GM21515 (cell line): Measurements from ENCODE around the gene PLA2G12B.
"Not testable (repeated sequence)": the region's sequence is repeated elsewhere in the genome, so short reads cannot be mapped to it uniquely, and the experiment has no call there.

Source experiments
- ATAC-seq: cut with Tn5 transposase; IDR thresholded peaks from one replicate; pipeline ENCODE4 v1.9.1; 2021; ENCODE audit not compliant: unreplicated experiment

The PLA2G12B gene

DNA sequence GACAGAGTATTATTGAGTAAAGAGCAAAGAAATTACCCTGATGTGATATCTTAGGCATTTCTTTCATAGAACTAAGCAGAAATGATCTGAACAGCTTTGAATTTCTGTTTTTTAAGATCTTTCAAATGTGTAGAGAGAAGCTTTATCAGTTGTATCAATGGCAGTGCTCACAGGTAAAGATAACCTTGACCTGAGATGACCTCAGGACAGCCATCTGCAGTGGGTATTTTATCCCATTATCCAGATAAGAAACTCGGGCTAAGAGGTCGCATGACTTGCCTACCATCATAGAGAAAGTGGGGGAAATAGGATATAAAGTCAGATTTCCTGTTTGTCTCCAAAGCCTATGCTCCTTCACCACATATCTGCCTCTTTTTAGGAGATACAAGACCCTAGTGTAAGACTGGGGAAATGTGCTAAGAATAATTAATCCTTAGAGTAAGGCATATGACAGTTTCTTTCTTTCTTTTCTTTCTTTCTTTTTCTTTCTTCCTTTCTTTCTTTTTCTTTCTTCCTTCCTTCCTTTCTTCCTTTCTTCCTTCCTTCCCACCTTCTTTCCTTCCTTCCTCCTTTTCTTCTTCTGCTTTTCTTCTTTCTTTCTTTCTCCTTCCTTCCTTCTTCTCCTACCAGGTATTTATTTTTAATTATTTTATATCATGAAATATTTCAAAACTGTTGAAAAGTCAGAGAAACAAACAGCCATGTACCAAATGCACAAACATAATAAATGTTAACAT lies 10.9 kb downstream of the PLA2G12B start:
- ATAC-seq: no peak

DNA sequence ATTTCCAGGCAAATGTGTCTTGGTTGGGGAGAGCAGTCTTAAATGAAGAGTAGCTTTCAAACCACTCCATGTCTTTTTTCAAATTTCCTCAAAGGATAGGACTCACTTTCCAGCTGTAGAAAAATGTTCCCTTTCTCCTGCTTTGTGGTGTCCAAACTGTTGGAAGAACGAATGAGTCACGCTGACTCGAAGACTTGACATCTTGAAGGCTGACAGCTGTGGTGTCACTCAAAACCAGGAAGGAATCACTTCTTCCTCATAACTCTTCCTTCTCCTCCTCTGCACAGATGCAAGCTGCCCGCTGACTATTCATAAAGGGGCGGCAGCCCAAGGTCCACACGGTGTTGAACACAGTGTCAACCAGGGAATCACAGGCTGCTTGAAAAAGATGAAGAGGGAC lies 19.2 kb downstream of the PLA2G12B start:
- no peak for ATAC-seq

DNA sequence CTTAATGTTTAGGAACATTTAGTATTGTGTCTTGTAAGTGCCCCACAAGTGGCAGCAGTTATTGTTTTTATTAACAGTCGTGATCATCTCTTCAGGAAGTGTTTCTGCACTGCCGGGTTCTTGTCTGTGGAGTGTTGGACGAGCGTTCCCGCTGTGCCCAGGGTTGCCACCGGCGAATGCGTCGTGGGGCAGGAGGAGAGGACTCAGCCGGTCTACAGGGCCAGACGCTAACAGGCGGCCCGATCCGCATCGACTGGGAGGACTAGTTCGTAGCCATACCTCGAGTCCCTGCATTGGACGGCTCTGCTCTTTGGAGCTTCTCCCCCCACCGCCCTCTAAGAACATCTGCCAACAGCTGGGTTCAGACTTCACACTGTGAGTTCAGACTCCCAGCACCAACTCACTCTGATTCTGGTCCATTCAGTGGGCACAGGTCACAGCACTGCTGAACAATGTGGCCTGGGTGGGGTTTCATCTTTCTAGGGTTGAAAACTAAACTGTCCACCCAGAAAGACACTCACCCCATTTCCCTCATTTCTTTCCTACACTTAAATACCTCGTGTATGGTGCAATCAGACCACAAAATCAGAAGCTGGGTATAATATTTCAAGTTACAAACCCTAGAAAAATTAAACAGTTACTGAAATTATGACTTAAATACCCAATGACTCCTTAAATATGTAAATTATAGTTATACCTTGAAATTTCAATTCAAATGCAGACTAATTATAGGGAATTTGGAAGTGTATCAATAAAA lies 22.2 kb downstream of the PLA2G12B start:
- no peak for ATAC-seq

DNA sequence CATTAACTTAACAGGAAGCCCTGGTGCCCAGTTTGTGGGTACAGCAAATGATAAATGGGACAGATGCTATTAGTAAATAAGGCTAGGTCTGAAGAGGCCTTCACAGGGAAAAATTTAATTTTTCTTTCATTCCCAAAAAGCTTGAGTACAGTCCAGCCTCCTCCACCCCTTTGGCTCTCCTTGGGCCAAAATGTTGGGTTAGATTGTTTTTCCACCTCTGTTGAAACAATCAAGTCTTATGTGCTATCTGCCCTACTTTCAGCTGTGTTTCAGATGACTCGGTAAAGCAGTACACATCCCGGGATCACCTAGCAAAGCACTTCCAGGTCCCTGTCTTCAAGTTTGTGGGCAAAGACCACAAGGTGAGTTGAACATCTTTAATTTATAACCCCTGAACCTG lies 24.3 kb downstream of the PLA2G12B start:
- no peak for ATAC-seq

DNA sequence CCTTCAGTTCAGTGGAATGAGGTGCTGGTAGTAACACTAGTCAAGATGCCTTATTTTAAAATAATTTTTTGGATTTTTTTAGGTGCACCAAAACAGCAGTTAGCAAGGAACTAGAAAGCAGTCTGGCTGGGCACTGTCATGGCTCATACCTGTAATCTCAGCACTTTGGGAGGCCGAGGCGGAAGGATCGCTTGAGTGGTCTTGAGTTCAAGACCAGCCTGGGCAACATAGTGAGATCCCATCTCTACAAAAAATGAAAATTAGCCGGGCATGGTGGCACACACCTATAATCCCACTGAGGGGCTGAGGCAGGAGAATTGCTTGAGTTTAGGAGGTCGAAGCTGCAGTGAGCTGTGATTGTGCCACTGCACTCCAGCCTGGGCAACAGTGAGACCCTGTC lies 25.8 kb downstream of the PLA2G12B start:
- ATAC-seq: no peak

DNA sequence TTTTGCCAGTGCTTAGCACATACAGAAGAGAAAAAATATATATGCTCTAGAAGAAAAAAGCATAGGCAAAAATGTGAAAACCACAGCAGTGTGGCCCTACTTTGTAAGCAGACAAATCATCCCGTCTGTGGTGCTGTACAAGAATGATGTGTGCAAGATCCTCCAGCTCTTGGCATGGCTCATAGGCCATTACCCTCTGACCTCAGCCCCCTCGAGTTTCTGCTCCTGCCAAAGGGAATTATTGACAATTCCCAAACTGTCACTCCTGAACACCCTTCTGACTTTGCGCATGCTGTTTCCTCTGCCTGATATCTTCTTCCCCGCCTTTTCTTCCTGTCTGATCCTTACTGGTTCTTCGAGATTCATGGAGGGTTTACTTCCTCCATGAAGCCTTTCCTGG lies 27.1 kb downstream of the PLA2G12B start:
- no peak for ATAC-seq

DNA sequence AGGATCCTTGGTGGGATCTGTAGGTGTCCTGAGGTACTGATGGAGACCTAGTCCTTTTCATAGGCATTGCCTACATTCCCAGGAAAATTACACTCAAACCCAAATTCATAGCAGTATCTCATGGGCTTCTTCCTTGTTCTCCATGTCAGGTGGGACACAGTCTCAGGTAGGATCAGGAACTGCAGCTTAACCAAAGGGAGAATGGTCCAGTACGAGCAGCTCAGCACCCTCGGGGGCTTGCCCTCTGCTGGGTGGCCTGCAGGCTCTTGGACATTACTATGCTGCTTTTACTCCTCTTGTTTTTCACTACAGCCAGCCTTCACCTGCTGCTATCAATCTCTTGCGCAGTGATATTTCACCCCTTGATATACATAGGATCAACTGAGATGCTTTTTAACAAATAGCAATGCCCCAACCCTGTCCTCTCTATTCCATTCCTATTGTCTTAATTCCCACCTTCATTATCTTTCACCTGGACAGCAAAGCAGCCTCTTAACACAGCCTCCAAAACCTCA lies 28.6 kb downstream of the PLA2G12B start:
- no peak for ATAC-seq

DNA sequence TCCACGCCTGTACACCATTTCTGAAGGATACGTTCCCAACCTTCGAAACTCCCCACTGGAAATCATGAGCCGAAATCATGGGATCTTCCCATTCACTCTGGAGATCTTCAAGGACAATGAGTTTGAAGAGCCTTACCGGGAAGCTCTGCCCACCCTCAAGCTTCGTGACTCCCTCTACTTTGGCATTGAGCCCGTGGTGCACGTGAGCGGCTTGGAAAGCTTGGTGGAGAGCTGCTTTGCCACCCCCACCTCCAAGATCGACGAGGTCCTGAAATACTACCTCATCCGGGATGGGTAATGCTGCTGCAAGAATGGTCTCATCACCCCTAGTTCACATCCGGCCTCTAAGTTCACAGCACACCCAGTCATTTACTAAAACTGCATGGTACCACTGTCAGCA lies 30.3 kb downstream of the PLA2G12B start:
- ATAC-seq: no peak

DNA sequence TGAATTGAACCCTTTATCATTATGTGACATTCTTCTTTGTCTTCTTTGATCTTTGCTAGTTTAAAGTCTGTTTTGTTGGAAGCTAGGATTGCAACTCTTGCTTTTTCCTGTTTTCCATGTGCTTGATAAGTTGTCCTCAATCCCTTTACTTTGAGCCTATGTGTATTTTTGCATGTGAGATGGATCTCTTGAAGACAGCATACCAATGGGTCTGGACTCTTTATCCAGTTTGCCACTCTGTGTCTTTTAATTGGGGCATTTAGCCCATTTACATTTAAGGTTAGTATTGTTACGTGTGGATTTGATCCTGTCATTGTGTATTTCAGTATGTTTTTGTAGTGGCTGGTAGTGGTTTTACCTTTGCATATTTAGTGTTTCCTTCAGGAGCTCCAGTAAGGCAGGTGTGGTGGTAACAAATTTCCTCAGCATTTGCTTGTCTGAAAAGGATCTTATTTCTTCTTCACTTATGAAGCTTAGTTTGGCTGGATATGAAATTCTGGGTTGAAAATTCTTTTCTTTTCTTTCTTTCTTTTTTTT lies 33.4 kb downstream of the PLA2G12B start:
- ATAC-seq: not testable (repeated sequence)

DNA sequence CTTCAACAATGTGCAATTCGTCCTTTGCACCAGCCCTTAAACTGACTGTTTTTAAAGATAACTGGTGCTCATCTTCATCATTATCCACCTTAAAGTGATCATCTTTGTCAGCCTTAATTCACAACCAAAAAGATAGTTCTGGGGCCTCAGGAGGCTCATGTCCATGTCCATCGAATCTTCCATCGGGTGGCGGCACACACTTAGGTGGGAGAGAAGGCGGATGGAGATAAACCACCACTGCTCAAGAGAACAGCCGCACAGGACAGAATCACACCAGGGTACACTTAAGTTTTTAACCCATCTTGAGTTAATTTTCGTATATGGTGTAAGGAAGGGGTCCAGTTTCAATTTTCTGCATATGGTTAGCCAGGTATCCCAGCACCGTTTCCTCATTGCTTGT lies 36.3 kb downstream of the PLA2G12B start:
- no peak for ATAC-seq

DNA sequence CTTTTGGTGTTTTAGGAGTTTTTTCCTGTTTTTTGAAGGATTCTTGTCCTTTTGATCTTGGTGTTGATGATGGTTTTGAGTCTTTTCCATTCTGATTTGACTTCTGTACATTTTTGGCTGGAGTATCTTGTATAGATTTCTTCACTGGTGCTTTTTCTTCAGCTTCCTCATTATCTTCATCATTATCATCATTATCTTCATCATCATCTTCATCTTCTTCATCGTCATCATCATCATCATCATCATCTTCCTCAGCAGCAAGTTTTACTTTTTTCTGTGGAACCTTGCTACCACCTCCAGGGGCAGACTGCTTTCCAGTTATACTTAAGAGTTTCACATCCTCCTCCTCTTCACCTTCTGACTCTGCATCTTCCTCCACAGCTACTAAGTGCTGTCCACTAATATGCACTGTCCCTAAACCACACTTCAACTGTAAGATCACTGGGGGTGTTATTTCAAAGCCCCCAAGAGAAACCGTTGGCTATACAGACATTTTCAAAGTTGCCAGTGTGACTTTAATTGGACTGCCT lies 36.7 kb downstream of the PLA2G12B start:
- ATAC-seq: not testable (repeated sequence)

DNA sequence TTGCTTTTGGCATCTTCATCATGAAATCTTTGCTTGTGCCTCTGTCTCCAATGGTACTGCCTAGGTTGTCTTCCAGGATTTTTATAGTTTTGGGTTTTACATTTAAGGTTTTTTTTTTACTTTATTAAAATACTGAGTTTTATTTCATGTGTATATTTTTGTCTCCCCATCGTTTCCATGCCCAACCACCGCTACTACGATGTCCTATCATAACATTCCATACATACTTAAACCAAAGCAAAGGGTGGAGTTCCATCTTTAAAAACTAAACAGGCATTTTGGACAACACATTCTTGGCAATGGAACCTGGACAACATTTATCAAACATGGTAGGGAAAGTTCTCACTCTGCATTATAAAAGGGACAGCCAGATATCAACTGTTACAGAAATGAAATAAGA lies 37.4 kb downstream of the PLA2G12B start:
- ATAC-seq: not testable (repeated sequence)

DNA sequence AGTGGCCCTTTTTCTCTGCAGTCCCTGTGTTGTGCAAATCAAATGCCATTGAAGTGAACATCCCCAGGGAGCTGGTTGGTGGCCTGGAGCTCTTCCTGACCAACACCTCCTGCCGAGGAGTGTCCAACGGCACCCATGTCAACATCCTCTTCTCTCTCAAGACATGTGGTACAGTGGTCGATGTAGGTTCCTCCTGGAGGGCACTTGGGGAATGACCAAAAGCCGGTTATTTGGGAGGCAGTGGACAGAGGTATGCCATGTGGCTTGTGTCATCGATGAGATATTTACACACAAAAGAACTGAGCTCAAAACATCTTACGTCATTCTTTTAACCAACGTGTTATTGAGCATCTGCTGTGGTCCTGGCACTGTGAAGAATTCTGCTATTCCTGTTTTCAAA lies 41.3 kb downstream of the PLA2G12B start:
- ATAC-seq: no peak

DNA sequence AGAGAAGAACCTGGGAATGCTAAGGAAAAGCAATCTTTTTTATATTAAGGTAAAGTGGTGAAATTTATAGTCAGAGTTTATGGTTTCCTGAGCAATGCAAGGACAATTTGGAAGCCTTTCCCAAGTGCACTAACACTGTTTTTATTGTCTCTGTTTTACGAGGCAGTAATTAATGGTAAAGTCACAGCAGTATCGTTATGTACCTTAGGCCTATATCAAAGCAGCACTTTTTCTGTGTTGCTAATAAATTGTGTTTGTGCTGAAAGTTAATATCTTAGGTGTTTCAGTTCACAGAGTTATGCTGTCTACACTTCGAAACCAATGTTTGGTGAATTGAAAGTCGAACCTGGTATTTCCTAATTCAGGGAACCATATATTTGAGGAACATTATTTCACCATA lies 41.9 kb downstream of the PLA2G12B start:
- no peak for ATAC-seq

DNA sequence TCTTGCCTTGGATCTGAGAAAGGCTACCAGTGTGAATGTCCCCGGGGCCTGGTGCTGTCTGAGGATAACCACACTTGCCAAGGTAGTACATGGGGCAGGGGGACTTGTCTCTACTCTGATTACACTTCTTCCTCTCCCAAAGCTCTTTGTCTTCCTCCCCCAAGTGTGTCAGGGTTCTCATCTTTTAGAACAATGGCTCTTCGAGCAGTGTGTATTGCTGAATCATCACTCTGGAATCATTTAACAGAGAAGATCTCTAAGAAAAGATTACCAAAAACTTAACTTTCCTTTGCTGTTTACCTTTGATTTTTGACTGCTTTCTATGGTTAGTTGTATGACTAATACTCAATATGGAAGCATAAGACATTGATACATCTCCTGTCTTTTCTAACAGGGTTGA lies 42.8 kb downstream of the PLA2G12B start:
- ATAC-seq: no peak

DNA sequence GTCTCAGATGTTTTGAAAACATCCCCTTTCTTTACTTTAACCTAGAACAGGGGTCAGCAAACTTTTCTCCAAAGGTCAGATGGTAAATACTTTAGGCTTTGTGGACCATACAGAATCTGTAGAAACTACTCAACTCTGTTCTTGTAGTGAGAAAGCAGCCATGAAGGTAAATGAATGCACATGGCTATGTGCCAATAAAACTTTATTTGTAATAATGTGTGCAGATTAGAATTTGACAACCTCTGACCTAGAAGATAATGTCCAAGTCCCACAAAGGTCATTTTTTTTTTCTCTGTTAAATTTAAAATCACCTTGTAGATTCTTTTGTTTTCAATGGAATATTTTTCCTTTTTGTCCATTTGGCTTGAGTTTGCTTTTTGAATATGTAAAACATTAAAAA lies 43.9 kb downstream of the PLA2G12B start:
- no peak for ATAC-seq

DNA sequence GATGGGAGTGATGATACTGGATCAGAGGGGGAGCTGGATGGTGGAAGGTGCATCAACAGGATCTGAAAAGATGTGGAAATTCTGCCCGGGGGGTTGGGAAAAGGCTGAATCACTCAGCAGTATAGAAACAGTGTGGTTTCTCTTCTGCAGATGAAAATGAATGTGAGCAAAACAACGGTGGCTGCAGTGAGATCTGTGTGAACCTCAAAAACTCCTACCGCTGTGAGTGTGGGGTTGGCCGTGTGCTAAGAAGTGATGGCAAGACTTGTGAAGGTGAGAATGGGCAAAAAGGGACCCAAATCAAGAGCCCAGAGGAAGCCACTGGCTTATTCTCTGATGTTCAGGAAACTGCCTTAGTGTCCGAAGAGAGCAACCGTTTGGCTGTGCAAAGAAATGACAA lies 48.2 kb downstream of the PLA2G12B start:
- no peak for ATAC-seq

DNA sequence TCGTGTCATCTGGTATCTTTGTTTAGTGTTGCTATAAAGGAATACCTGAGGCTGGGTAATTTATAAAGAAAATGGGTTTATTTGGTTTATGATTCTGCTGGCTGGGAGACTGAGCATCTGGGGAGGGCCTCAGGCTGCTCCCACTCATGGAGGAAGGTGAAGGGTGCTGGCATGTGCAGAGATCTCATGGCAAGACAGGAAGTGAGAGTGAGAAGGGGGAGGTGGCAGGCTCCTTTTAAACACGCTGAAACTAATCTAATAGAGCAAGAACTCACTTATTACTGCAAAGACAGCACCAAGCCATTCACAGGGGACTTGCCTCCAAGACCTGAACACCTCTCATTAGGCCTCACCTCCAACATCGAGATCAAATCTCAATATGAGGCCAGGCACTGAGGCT lies 49.8 kb downstream of the PLA2G12B start:
- ATAC-seq: no peak

DNA sequence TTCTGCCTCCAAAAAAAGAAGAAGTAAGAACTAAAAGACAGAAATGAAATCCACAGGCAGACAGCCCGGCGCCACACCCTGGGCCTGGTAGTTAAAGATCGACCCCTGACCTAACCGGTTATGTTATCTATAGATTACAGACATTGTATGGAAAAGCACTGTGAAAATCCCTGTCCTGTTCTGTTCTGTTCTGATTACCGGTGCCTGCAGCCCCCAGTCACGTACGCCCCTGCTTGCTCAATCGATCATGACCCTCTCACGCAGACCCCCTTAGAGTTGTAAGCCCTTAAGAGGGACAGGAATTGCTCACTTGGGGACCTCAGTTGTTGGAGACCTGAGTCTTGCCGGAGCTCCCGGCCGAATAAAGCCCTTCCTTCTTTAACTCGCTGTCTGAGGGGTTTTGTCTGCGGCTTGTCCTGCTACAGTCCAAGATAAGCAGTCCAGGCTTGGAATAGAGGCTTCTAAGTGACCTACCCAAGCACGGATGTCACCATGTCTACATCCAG lies 50.6 kb downstream of the PLA2G12B start:
- not testable (repeated sequence) for ATAC-seq

DNA sequence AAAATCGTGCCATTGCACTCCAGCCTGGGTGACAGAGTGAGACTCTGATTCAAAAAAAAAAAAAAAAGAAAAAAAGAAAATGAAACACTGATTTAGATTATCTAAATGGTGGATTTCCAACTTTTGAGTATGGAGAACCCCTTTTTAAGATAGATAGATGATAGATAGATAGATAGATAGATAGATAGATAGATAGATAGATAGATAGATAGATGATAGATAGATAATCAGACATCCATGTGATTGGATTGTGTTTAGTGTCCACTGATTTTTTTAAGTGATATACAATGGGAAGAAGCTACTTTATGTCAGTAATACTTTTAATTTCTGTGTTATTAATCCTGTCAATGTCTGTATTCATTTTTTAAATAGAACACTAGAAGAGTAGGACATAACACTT lies 55.1 kb downstream of the PLA2G12B start:
- no peak for ATAC-seq

DNA sequence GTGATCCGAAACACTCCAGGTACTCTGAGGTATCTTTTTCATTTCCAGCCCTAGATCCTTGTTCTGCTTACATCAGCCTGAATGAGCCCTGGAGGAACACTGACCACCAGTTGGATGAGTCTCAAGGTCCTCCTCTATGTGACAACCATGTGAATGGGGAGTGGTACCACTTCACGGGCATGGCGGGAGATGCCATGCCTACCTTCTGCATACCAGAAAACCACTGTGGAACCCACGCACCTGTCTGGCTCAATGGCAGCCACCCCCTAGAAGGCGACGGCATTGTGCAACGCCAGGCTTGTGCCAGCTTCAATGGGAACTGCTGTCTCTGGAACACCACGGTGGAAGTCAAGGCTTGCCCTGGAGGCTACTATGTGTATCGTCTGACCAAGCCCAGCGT lies 56.0 kb downstream of the PLA2G12B start:
- ATAC-seq: no peak
